Measurements from ENCODE around the gene ST6GALNAC4. TPM values are rescaled to one million over a fixed set of nuclear protein-coding genes. Genes with fewer than 3 reads are reported as not detected.

Gene ST6GALNAC4
- polyA plus RNA-seq, 3 donors, result 8.9 to 14.0 (median 10.3) TPM

- Histone ChIP-seq H4K20me1 (ENCODE audit: insufficient read depth, low read length) (no peaks in the 10 kb centered on the region), H2AFZ (ENCODE audit: insufficient read depth, low read depth, low read length, poor library complexity, severe bottlenecking) (no peak overlapping the region), H3K4me2 (replicated peaks; ENCODE audit: extremely low read depth, low read length, poor library complexity, severe bottlenecking) (no peak overlapping the region), H3K27ac (ENCODE audit: low read depth in 1 of 2, low read length in 2 of 2) (no peak overlapping the region), H3K79me2 (ENCODE audit: insufficient read depth, low read length) (peaks cover 2% of the 10 kb centered on the region), H3K9me3 (replicated peaks in 1 of 2; ENCODE audit: control insufficient read depth in 1 of 2, insufficient read depth in 1 of 2, low read length in 2 of 2) (no peaks in the 10 kb centered on the region), H3K36me3 (replicated peaks in 1 of 2; ENCODE audit: control insufficient read depth in 1 of 2, insufficient read depth in 2 of 2, low read length in 2 of 2) (no peaks in the 10 kb centered on the region), H3K4me3 (replicated peaks in 1 of 3; ENCODE audit: low read depth in 2 of 3, low read length in 3 of 3) (no peak overlapping the region), H3K9ac (ENCODE audit: insufficient read depth, low read length, poor library complexity, severe bottlenecking) (no peak overlapping the region), H3K27me3 (ENCODE audit: control insufficient read depth in 2 of 2, insufficient read depth in 2 of 2, low read length in 2 of 2) (no peaks in the 10 kb centered on the region), H3K4me1 (ENCODE audit: control insufficient read depth in 1 of 2, insufficient read depth in 2 of 2, low read length in 2 of 2) (peaks cover 14 to 20% of the 10 kb centered on the region in 2 donors)
- Mint-ChIP-seq H3K27me3 (ENCODE audit: low read depth in 3 of 3) (peaks cover 0 to 3% (median 0%) of the 10 kb centered on the region in 3 donors), H3K27ac (peak overlapping the region in 3 of 7 donors; percentile 68 to 86 (median 83)), H3K4me1 (peaks cover 20% of the 10 kb centered on the region), H3K9me3 (no peaks in the 10 kb centered on the region), H3K36me3 (peaks cover 6% of the 10 kb centered on the region in 2 donors), H3K4me3 (peak overlapping the region in 1 of 2 donors; percentile 30)
- DNase-seq, result peak; percentile 41 to 67 (median 49)
- intact Hi-C loops (cut with micrococcal nuclease), result loop anchor here (1.0 to 10.0 kb wide), 4 partner anchors 92 to 175 kb away; no protein-coding TSS in a partner anchor
- TF ChIP-seq CTCF (IDR thresholded peaks at IDR 0.05), result peak; percentile 97
- WGBS (ENCODE audit: insufficient coverage), result 71% methylated on average over 16 of the region's 18 CpGs
Measured at GRCh38 chr9:127942216-127943010, 25.6 kb upstream of the ST6GALNAC4 start.

GRCh38 chr9:127941961-127942215, 25.0 kb upstream of the ST6GALNAC4 start:
- peak overlapping the region in 1 of 7 donors; percentile 7 for H3K27ac Mint-ChIP-seq
- no peaks in the 10 kb centered on the region for H3K9me3 ChIP-seq (replicated peaks in 1 of 2; ENCODE audit: control insufficient read depth in 1 of 2, insufficient read depth in 1 of 2, low read length in 2 of 2)
- no peak for DNase-seq
- H3K4me3 Mint-ChIP-seq, result no peak overlapping the region
- H3K9ac ChIP-seq (ENCODE audit: insufficient read depth, low read length, poor library complexity, severe bottlenecking), result no peak overlapping the region
- peaks cover 7% of the 10 kb centered on the region for H3K79me2 ChIP-seq (ENCODE audit: insufficient read depth, low read length)
- H3K27me3 Mint-ChIP-seq (ENCODE audit: low read depth in 3 of 3), result peaks cover 0 to 3% (median 0%) of the 10 kb centered on the region in 3 donors
- WGBS (ENCODE audit: insufficient coverage), result 85% methylated on average over 3 of the region's 3 CpGs
- no peaks in the 10 kb centered on the region for H3K27me3 ChIP-seq (ENCODE audit: control insufficient read depth in 2 of 2, insufficient read depth in 2 of 2, low read length in 2 of 2)
- no peak overlapping the region for H3K4me3 ChIP-seq (replicated peaks in 1 of 3; ENCODE audit: low read depth in 2 of 3, low read length in 3 of 3)
- peaks cover 6% of the 10 kb centered on the region in 2 donors for H3K36me3 Mint-ChIP-seq
- TF ChIP-seq CTCF (IDR thresholded peaks at IDR 0.05), result no peak
- H3K36me3 ChIP-seq (replicated peaks in 1 of 2; ENCODE audit: control insufficient read depth in 1 of 2, insufficient read depth in 2 of 2, low read length in 2 of 2), result no peaks in the 10 kb centered on the region
- H3K4me1 ChIP-seq (ENCODE audit: control insufficient read depth in 1 of 2, insufficient read depth in 2 of 2, low read length in 2 of 2), result peaks cover 19 to 25% of the 10 kb centered on the region in 2 donors
- no peak overlapping the region for H3K27ac ChIP-seq (ENCODE audit: low read depth in 1 of 2, low read length in 2 of 2)
- intact Hi-C loops (cut with micrococcal nuclease), result loop anchor here (2.0 to 10.0 kb wide), 3 partner anchors 93 to 175 kb away; no protein-coding TSS in a partner anchor
- no peak overlapping the region for H2AFZ ChIP-seq (ENCODE audit: insufficient read depth, low read depth, low read length, poor library complexity, severe bottlenecking)
- H4K20me1 ChIP-seq (ENCODE audit: insufficient read depth, low read length), result peaks cover 2% of the 10 kb centered on the region
- H3K4me2 ChIP-seq (replicated peaks; ENCODE audit: extremely low read depth, low read length, poor library complexity, severe bottlenecking), result no peak overlapping the region
- peaks cover 25% of the 10 kb centered on the region for H3K4me1 Mint-ChIP-seq
- no peaks in the 10 kb centered on the region for H3K9me3 Mint-ChIP-seq
